ENCODE measurements around the gene TMEM151B. TPM values are rescaled to one million over a fixed set of nuclear protein-coding genes. Genes with fewer than 3 reads are reported as not detected.

Gene TMEM151B
- total and polyA plus RNA-seq, 2 of the 4 experiments (the other 2 are of a cell fraction) = not detected

DNA sequence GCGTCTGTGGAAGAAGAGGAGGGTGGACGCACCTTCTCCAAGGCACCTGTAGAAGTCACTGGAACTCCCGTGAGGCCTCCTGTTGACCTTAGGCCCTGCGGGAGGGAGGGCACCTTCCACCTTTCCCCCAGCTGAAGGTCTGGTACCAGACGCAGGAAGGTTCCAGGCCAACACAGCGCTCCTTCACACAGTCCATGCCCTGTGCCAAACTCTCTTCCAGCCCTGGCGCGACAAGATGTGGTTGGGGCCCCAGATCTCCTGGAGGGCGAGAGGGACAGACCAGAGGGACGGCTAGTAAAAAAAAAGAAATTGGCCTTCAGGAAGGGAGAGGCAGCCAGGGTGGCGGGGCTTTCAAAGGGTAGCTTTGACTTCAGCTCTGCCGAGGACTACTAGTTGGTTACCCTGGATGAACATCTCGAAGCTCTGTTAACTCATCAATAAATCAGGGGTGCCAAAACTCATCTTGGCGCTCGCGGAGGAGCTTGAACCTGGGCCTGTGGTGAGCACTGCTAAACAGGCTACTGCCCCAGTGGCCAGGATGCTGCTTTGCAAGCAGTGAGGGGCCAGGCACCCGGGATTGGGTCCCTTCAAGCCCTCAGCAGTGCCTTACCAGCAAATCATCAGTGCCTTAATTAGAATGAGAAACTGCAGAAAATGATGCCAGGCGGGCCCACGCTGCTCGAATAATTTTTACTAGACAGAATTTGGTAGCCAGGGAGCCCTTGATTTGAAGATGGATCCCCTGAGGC is 28.0 kb downstream of the TMEM151B start:
- Histone ChIP-seq H3K18ac (ENCODE audit: low read depth, low read length) (no peak overlapping the region), H2BK20ac (ENCODE audit: low read depth, low read length) (no peak overlapping the region), H3K9me1 (ENCODE audit: insufficient read depth, low read length) (no peaks in the 10 kb centered on the region; the same call in 1 of the 2 replicates), H3K4me3 (ENCODE audit: insufficient read depth, low read depth, low read length) (peak overlapping the region; percentile 65), H3K27me3 (ENCODE audit: control insufficient read depth, insufficient read depth, low read length) (peaks cover 30% of the 10 kb centered on the region), H3K23ac (ENCODE audit: low read depth, low read length) (peak overlapping the region; percentile 8; the same call in 1 of the 2 replicates), H4K20me1 (ENCODE audit: insufficient read depth, low read length) (no peaks in the 10 kb centered on the region), H2BK120ac (ENCODE audit: low read depth, low read length) (no peak overlapping the region), H4K91ac (ENCODE audit: insufficient read depth, low read depth, low read length) (no peak overlapping the region), H3K4me1 (ENCODE audit: control insufficient read depth, insufficient read depth, low read length) (no peaks in the 10 kb centered on the region), H2AFZ (replicated peaks; ENCODE audit: low read length, poor library complexity) (peak overlapping the region; percentile 88), H4K8ac (ENCODE audit: low read depth in 2 of 2, low read length in 2 of 2) (peak overlapping the region; percentile 65 to 66; a peak in 2 of 4 replicates), H2AK5ac (ENCODE audit: low read depth, low read length) (peak overlapping the region; percentile 2; the same call in 1 of the 2 replicates), H3K4ac (ENCODE audit: low read depth, low read length) (peak overlapping the region; percentile 82; the same call in 1 of the 2 replicates), H3K56ac (ENCODE audit: extremely low read depth, insufficient read depth, low read length) (no peak overlapping the region), H3K4me2 (ENCODE audit: low read depth, low read length) (peak overlapping the region; percentile 88), H2BK15ac (ENCODE audit: low read depth, low read length) (no peak overlapping the region), H2AK9ac (replicated peaks; ENCODE audit: low read depth, low read length, poor library complexity) (peak overlapping the region; percentile 71), H3K9me3 (ENCODE audit: control insufficient read depth, insufficient read depth, low read length) (no peaks in the 10 kb centered on the region), H3K27ac (ENCODE audit: insufficient read depth, low read length) (no peak overlapping the region; the same call in 1 of the 2 replicates), H2BK5ac (ENCODE audit: low read depth, low read length, poor library complexity, severe bottlenecking) (no peak overlapping the region), H3K36me3 (ENCODE audit: control insufficient read depth, insufficient read depth, low read length) (peaks cover 27% of the 10 kb centered on the region), H4K5ac (ENCODE audit: low read depth, low read length) (0 out of 2 replicates have a peak overlapping the region, but pooled peaks have one; percentile 33), H3K9ac (ENCODE audit: low read depth, low read length) (peak overlapping the region; percentile 83; the same call in 1 of the 2 replicates), H3K79me1 (ENCODE audit: low read depth in 1 of 2, low read length in 2 of 2) (no peaks in the 10 kb centered on the region), H3K14ac (replicated peaks; ENCODE audit: low read depth, low read length) (no peak overlapping the region)
- TF ChIP-seq CEBPB (IDR thresholded peaks at IDR 0.05; ENCODE audit: low read depth, low read length) (no peak), RAD21 (IDR thresholded peaks at IDR 0.05; ENCODE audit: low read length) (no peak), FOS (IDR thresholded peaks at IDR 0.05; ENCODE audit: low read depth, low read length) (no peak), NFE2L2 (IDR thresholded peaks at IDR 0.05; ENCODE audit: low read depth, low read length) (no peak), SMC3 (IDR thresholded peaks at IDR 0.05; ENCODE audit: low read depth, low read length) (no peak), POLR2A (IDR thresholded peaks at IDR 0.05; ENCODE audit: low read depth, low read length) (no peak), RFX5 (IDR thresholded peaks at IDR 0.05; ENCODE audit: low read depth, low read length) (no peak), MXI1 (IDR thresholded peaks at IDR 0.05; ENCODE audit: borderline replicate concordance, low read depth, low read length) (no peak), MAFK (IDR thresholded peaks at IDR 0.05; ENCODE audit: low read depth, low read length) (no peak)
- TF ChIP-seq, protein P1, sequence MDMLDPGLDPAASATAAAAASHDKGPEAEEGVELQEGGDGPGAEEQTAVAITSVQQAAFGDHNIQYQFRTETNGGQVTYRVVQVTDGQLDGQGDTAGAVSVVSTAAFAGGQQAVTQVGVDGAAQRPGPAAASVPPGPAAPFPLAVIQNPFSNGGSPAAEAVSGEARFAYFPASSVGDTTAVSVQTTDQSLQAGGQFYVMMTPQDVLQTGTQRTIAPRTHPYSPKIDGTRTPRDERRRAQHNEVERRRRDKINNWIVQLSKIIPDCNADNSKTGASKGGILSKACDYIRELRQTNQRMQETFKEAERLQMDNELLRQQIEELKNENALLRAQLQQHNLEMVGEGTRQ (IDR thresholded peaks at IDR 0.05; ENCODE audit: low read depth, low read length) = no peak
- TF ChIP-seq, protein P2, sequence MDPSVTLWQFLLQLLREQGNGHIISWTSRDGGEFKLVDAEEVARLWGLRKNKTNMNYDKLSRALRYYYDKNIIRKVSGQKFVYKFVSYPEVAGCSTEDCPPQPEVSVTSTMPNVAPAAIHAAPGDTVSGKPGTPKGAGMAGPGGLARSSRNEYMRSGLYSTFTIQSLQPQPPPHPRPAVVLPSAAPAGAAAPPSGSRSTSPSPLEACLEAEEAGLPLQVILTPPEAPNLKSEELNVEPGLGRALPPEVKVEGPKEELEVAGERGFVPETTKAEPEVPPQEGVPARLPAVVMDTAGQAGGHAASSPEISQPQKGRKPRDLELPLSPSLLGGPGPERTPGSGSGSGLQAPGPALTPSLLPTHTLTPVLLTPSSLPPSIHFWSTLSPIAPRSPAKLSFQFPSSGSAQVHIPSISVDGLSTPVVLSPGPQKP (IDR thresholded peaks at IDR 0.05; ENCODE audit: borderline replicate concordance, low read depth, low read length) = no peak
- intact Hi-C loops (cut with micrococcal nuclease) (no loop called here), in situ Hi-C loops (cut with MboI; ENCODE audit: low sequenced_read_pairs) (no loop called here), dilution Hi-C loops (cut with HindIII; ENCODE audit: low sequenced_read_pairs, unreplicated experiment) (no loop called here)
- ATAC-seq (ENCODE audit: low read depth) (peak; percentile 3), DNase-seq (no peak)
- ChIA-PET CTCF (interaction anchor here (0.8 to 1.0 kb wide), 2 partner anchors 14 to 30 kb away, joined by 4 read pairs; partner anchors contain the start of gene AARS2), POLR2A (ENCODE audit: unreplicated experiment) (no interaction called here)
- BruUV-seq (replicated peaks) = no TSS peak
- WGBS, 2 experiments (ENCODE audit: extremely low coverage in 2 of 2, insufficient read length in 1 of 2) = 42% methylated on average over 7 of the region's 20 CpGs; no CpG with 5 or more reads in 1 of the 2 experiments
